H9 (cell line): Measurements from ENCODE around the gene F8. TPM values are rescaled to one million over a fixed set of nuclear protein-coding genes. Genes with fewer than 3 reads are reported as not detected.

Experiments used
- DNase-seq: peaks from one replicate; pipeline ENCODE4 v3.0.0-alpha.2; 2017
- H2AFZ ChIP-seq: one replicate; pipeline ENCODE4 v1.6.1; 2013; ENCODE audit warnings: mild to moderate bottlenecking, low read length, control low read depth, moderate library complexity
- H2AK5ac ChIP-seq: 2 replicates; pipeline ENCODE4 v1.6.1; 2013; ENCODE audit warnings: low read length, control low read depth, mixed read lengths; ENCODE audit not compliant: insufficient read length
- H2BK120ac ChIP-seq: one replicate; pipeline ENCODE4 v1.6.1; 2013; ENCODE audit warnings: low read depth, mild to moderate bottlenecking, low read length, control low read depth, inconsistent platforms; ENCODE audit not compliant: poor library complexity, severe bottlenecking
- H2BK12ac ChIP-seq: 2 replicates; pipeline ENCODE4 v1.6.1; 2013; ENCODE audit warnings: low read length, control low read depth, mixed read lengths, low read depth; ENCODE audit not compliant: insufficient read length
- H2BK15ac ChIP-seq: 2 replicates; pipeline ENCODE4 v1.6.1; 2013; ENCODE audit warnings: low read depth, low read length, control low read depth
- H2BK20ac ChIP-seq: one replicate; pipeline ENCODE4 v1.6.1; 2013; ENCODE audit warnings: low read depth, mild to moderate bottlenecking, low read length, control low read depth, inconsistent platforms; ENCODE audit not compliant: poor library complexity, severe bottlenecking
- H2BK5ac ChIP-seq: 2 replicates; pipeline ENCODE4 v1.6.1; 2013; ENCODE audit warnings: low read length, control low read depth, mixed read lengths; ENCODE audit not compliant: insufficient read length
- H3K14ac ChIP-seq: 2 replicates; pipeline ENCODE4 v1.6.1; 2013; ENCODE audit warnings: low read length, control low read depth; ENCODE audit not compliant: insufficient read depth
- H3K18ac ChIP-seq: 2 replicates; pipeline ENCODE4 v1.6.1; 2013; ENCODE audit warnings: low read depth, mild to moderate bottlenecking, mixed read lengths, low read length, control low read depth; ENCODE audit not compliant: insufficient read length
- H3K23ac ChIP-seq: 2 replicates; pipeline ENCODE4 v1.6.1; 2013; ENCODE audit warnings: low read length, control low read depth, mixed read lengths, low read depth; ENCODE audit not compliant: insufficient read length
- H3K23me2 ChIP-seq: 2 replicates; pipeline ENCODE4 v1.6.1; 2013; ENCODE audit warnings: low read depth, mild to moderate bottlenecking, mixed read lengths, low read length, control low read depth; ENCODE audit not compliant: insufficient read length, poor library complexity, severe bottlenecking
- H3K27ac ChIP-seq: 2 replicates; pipeline ENCODE4 v1.5.1; 2013; ENCODE audit warnings: low read length, control low read depth, mixed read lengths, low read depth; ENCODE audit not compliant: insufficient read length
- H3K27me3 ChIP-seq: 2 replicates; pipeline ENCODE4 v1.6.1; 2013; ENCODE audit warnings: low read length, control low read depth, inconsistent platforms; ENCODE audit not compliant: insufficient read depth
- H3K4ac ChIP-seq: 2 replicates; pipeline ENCODE4 v1.6.1; 2013; ENCODE audit warnings: low read depth, mild to moderate bottlenecking, control low read depth, inconsistent platforms, low read length, moderate library complexity
- H3K4me1 ChIP-seq: 2 replicates; pipeline ENCODE4 v1.6.1; 2013; ENCODE audit warnings: low read length, control low read depth, inconsistent platforms; ENCODE audit not compliant: insufficient read depth
- H3K4me2 ChIP-seq: 2 replicates; pipeline ENCODE4 v1.6.1; 2013; ENCODE audit warnings: low read length, control low read depth, mixed read lengths; ENCODE audit not compliant: insufficient read length, insufficient read depth
- H3K56ac ChIP-seq: 2 replicates; pipeline ENCODE4 v1.6.1; 2013; ENCODE audit warnings: low read depth, mild to moderate bottlenecking, mixed read lengths, low read length, control low read depth; ENCODE audit not compliant: insufficient read length
- H3K79me1 ChIP-seq: 2 replicates; pipeline ENCODE4 v1.6.1; 2013; ENCODE audit warnings: low read depth, mild to moderate bottlenecking, moderate library complexity, low read length, control low read depth, inconsistent platforms; ENCODE audit not compliant: insufficient read depth, poor library complexity, severe bottlenecking
- H3K79me2 ChIP-seq: 2 replicates; pipeline ENCODE4 v1.6.1; 2013; ENCODE audit warnings: low read length, control low read depth, inconsistent platforms; ENCODE audit not compliant: insufficient read depth
- H3K9ac ChIP-seq: 2 replicates; pipeline ENCODE4 v1.6.1; 2013; ENCODE audit warnings: low read length, control low read depth, mixed read lengths; ENCODE audit not compliant: insufficient read length; ENCODE audit errors: extremely low read depth
- H3K9me3 ChIP-seq: one replicate; pipeline ENCODE4 v1.6.1; 2013; ENCODE audit warnings: low read depth, low read length, inconsistent platforms; ENCODE audit not compliant: control insufficient read depth
- H3T11ph ChIP-seq: one replicate; pipeline ENCODE4 v1.6.1; 2013; ENCODE audit warnings: mild to moderate bottlenecking, low read length, control low read depth, inconsistent platforms
- H4K20me1 ChIP-seq: one replicate; pipeline ENCODE4 v1.6.1; 2013; ENCODE audit not compliant: control insufficient read depth, insufficient read length, insufficient read depth
- H4K5ac ChIP-seq: 2 replicates; pipeline ENCODE4 v1.6.1; 2013; ENCODE audit warnings: low read depth, mild to moderate bottlenecking, mixed read lengths, low read length, control low read depth; ENCODE audit not compliant: insufficient read length
- H4K8ac ChIP-seq: replicated peaks from 2 replicates; pipeline ENCODE4 v1.6.1; 2013; ENCODE audit warnings: low read length, control low read depth, mixed read lengths, low read depth; ENCODE audit not compliant: insufficient read length
- H4K91ac ChIP-seq: 2 replicates; pipeline ENCODE4 v1.6.1; 2013; ENCODE audit warnings: low read depth, mild to moderate bottlenecking, moderate library complexity, mixed read lengths, low read length, control low read depth; ENCODE audit not compliant: insufficient read length
- H3K27ac Mint-ChIP-seq, 3 experiments: 2 replicates in 2 of 3; 3 replicates in 1 of 3; pipeline ENCODE4 v1.8.0; 2020 to 2021; ENCODE audit warnings: mixed read lengths in 3 of 3, mild to moderate bottlenecking in 1 of 3, moderate library complexity in 1 of 3
- H3K27me3 Mint-ChIP-seq: 2 replicates; pipeline ENCODE4 v1.8.0; 2021; ENCODE audit warnings: low read depth, mild to moderate bottlenecking, moderate library complexity, mixed read lengths
- H3K36me3 Mint-ChIP-seq, 3 experiments: 2 replicates in 2 of 3; 3 replicates in 1 of 3; pipeline ENCODE4 v1.8.0; 2020 to 2021; ENCODE audit warnings: low read depth in 3 of 3, mixed read lengths in 3 of 3; ENCODE audit not compliant: insufficient read depth in 1 of 3
- H3K4me1 Mint-ChIP-seq, 2 experiments: 2 replicates each; pipeline ENCODE4 v1.8.0; 2020; ENCODE audit warnings: mixed read lengths in 2 of 2
- H3K4me3 Mint-ChIP-seq, 2 experiments: 2 replicates in 1 of 2; 3 replicates in 1 of 2; pipeline ENCODE4 v1.8.0; 2020 to 2021; ENCODE audit warnings: mild to moderate bottlenecking in 2 of 2, mixed read lengths in 2 of 2, moderate library complexity in 1 of 2
- H3K9me3 Mint-ChIP-seq, 2 experiments: 2 replicates in 1 of 2; 3 replicates in 1 of 2; pipeline ENCODE4 v1.8.0; 2020; ENCODE audit warnings: mild to moderate bottlenecking in 2 of 2, mixed read lengths in 2 of 2, moderate library complexity in 1 of 2
- WGBS: extraction: QIAGEN DNeasy Blood & Tissue Kit; methylation state at CpG from one replicate; pipeline ENCODE4 v1.1.7; 2013; ENCODE audit warnings: missing lambda C conversion rate, low lambda C conversion rate, mixed read lengths; ENCODE audit not compliant: insufficient read length; ENCODE audit errors: extremely low coverage; 5-methylcytosine and 5-hydroxymethylcytosine counted together
- total RNA-seq: library from RNA; stranded (reverse); gene quantifications from 2 replicates; pipeline ENCODE4 v1.2.1, GENCODE V29; 2021
- TF ChIP-seq, protein P1 (sequence below): fragments of 200-600 bp; sonication (generic); conservative IDR thresholded peaks from 3 replicates; pipeline ENCODE4 v1.8.0; 2021; ENCODE audit warnings: antibody characterized with exemption, mild to moderate bottlenecking

Gene F8
- total RNA-seq, 1 experiment from 2014 or later, result 3.1 TPM

DNA sequence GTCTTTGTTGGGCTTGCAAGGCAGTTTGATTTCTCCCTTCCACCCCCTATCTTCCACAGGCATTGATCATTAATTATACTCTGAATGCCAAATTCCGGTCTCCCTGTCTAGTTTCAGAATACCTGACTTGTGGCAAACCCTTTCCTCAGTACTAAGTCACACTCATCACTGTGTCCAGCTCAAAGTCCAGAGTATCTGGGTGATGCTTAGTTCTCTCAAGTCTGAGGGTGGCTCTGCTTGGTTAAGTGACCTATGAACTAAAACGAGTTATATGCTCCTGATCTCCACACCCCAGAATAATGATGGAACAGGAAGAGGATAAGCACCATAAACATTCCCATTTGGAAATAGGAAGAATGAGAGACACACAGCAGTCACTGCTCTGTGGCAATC lies 194.5 kb downstream of the F8 start:
- Histone ChIP-seq H3K79me1 (no peaks in the 10 kb centered on the region), H2AK5ac (no peak overlapping the region), H3K18ac (no peak overlapping the region), H3K4ac (no peak overlapping the region), H3K14ac (no peak overlapping the region), H3K79me2 (no peaks in the 10 kb centered on the region), H3K56ac (no peak overlapping the region), H2BK20ac (no peak overlapping the region), H3K27ac (no peak overlapping the region), H4K5ac (no peak overlapping the region), H3K4me1 (no peaks in the 10 kb centered on the region; the same call in 1 of the 2 replicates), H3K4me2 (no peak overlapping the region), H4K8ac (no peak overlapping the region), H3K23ac (no peak overlapping the region), H2AFZ (no peak overlapping the region), H3K27me3 (no peaks in the 10 kb centered on the region), H3K9ac (no peak overlapping the region), H4K91ac (no peak overlapping the region), H3K9me3 (peaks cover 39% of the 10 kb centered on the region), H3T11ph (no peak overlapping the region), H4K20me1 (no peaks in the 10 kb centered on the region), H3K23me2 (no peaks in the 10 kb centered on the region), H2BK5ac (no peak overlapping the region), H2BK120ac (no peak overlapping the region), H2BK15ac (no peak overlapping the region), H2BK12ac (no peak overlapping the region)
- H3K9me3 Mint-ChIP-seq, result peaks cover 63 to 64% of the 10 kb centered on the region in 2 experiments
- H3K4me1 Mint-ChIP-seq, result peaks cover 0 to 8% of the 10 kb centered on the region in 2 experiments; a peak in 1 of 4 replicates
- H3K4me3 Mint-ChIP-seq, result no peak overlapping the region
- WGBS, result no CpG with 5 or more reads among the region's 2 CpGs
- no peaks in the 10 kb centered on the region; the same call in none of the 2 replicates for H3K27me3 Mint-ChIP-seq
- DNase-seq, result no peak
- H3K36me3 Mint-ChIP-seq, result peaks cover 0 to 4% (median 1%) of the 10 kb centered on the region in 3 experiments; a peak in 5 of 7 replicates
- H3K27ac Mint-ChIP-seq, result no peak overlapping the region
- TF ChIP-seq, protein P1, sequence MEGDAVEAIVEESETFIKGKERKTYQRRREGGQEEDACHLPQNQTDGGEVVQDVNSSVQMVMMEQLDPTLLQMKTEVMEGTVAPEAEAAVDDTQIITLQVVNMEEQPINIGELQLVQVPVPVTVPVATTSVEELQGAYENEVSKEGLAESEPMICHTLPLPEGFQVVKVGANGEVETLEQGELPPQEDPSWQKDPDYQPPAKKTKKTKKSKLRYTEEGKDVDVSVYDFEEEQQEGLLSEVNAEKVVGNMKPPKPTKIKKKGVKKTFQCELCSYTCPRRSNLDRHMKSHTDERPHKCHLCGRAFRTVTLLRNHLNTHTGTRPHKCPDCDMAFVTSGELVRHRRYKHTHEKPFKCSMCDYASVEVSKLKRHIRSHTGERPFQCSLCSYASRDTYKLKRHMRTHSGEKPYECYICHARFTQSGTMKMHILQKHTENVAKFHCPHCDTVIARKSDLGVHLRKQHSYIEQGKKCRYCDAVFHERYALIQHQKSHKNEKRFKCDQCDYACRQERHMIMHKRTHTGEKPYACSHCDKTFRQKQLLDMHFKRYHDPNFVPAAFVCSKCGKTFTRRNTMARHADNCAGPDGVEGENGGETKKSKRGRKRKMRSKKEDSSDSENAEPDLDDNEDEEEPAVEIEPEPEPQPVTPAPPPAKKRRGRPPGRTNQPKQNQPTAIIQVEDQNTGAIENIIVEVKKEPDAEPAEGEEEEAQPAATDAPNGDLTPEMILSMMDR, result no peak
